ENCODE measurements around the gene SELE. TPM values are rescaled to one million over a fixed set of nuclear protein-coding genes. Genes with fewer than 3 reads are reported as not detected.

Gene SELE
- total and polyA plus RNA-seq, 2 experiments from 2014 or later, result not detected

DNA sequence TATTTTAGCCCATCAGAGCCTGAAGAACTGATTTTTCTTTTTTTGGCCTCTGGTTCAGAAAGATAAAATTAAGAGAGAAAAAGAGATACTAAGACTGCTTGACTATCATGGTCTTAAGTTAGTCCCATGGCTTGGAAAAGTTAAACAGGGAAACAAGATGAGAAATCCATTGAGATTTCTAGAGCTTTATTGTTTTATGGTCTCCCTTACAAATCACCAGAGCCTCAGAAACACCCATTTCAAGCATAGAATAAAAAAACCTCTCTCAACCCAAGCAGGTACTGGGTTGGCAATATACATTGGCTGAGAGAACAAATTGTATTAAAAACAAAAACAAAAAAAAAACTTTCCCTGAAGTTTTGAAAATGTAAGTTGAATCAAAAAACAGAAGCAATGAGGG, 3.9 kb downstream of the SELE start:
- Histone ChIP-seq H3K4me1 (ENCODE audit: insufficient read depth) (no peaks in the 10 kb centered on the region), H3K9me2 (ENCODE audit: insufficient read depth) (no peaks in the 10 kb centered on the region), H3F3A (ENCODE audit: insufficient read depth) (no peaks in the 10 kb centered on the region), H3K36me3 (ENCODE audit: low read depth) (no peaks in the 10 kb centered on the region), H3K79me2 (ENCODE audit: insufficient read depth) (no peaks in the 10 kb centered on the region), H3K27ac (no peak overlapping the region), H3K9ac (no peak overlapping the region), H4K20me1 (ENCODE audit: insufficient read depth) (no peaks in the 10 kb centered on the region), H3K27me3 (replicated peaks; ENCODE audit: insufficient read depth) (peaks cover 40% of the 10 kb centered on the region), H3K4me3 (no peak overlapping the region), H2AFZ (no peak overlapping the region), H3K9me3 (ENCODE audit: low read depth) (no peaks in the 10 kb centered on the region), H3K4me2 (ENCODE audit: unreplicated experiment) (no peak overlapping the region)
- no peak for TF ChIP-seq EZH2 (IDR thresholded peaks at IDR 0.05; ENCODE audit: insufficient read depth, poor library complexity, severe bottlenecking)
- no peak for TF ChIP-seq EZH2phosphoT487 (IDR thresholded peaks at IDR 0.05; ENCODE audit: insufficient read depth, low read depth)
- in situ Hi-C loops (cut with MboI), result no loop called here
- no peak for DNase-seq

DNA sequence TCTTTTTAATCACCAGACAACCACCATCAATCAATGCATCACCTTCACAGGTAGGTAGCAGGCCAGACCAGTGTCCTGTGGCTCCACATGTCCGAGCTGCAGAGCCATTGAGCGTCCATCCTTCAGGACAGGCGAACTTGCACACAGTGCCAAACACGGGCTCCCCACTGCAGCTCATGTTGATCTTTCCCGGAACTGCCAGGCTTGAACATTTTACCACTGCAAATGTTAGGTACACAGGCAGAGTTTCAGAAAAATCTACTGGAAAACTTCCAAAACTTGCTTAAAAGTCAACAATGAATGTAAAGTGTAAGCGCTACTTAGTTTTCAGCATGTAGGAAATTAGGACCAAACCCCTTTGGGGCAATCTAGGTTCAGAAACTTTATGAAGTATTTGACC, 6.6 kb downstream of the SELE start:
- WGBS, 2 experiments (ENCODE audit: low coverage in 1 of 2, low lambda C conversion rate in 2 of 2, missing lambda C conversion rate in 2 of 2), result 66 to 68% methylated on average over 6 of the region's 6 CpGs

DNA sequence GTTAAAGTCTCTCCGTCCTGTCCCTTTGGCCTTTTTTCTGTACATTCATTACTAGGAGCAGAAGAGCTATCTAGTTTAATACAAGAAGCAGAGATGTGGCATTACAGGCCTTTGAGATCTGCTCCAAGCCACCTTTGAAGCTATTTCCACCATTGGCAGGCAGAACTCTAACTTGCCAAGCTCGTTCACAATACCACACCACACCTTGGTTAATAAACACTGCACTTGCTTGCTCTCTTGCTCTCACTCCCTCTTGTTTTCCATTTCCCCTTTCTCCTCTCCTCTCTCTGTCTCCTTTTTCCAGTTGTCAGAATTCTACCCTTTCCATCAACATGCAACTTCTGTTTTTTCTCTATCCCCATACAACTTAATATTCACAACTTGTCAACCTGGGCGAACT, 7.0 kb downstream of the SELE start:
- DNase-seq, result no peak
- Histone ChIP-seq H3K9ac (no peak overlapping the region), H3K9me2 (ENCODE audit: insufficient read depth) (no peaks in the 10 kb centered on the region), H2AFZ (no peak overlapping the region), H3K4me1 (ENCODE audit: insufficient read depth) (no peaks in the 10 kb centered on the region), H3K36me3 (ENCODE audit: low read depth) (no peaks in the 10 kb centered on the region), H3K4me2 (ENCODE audit: unreplicated experiment) (no peak overlapping the region), H3K4me3 (no peak overlapping the region), H3K27ac (no peak overlapping the region), H4K20me1 (ENCODE audit: insufficient read depth) (no peaks in the 10 kb centered on the region), H3F3A (ENCODE audit: insufficient read depth) (no peaks in the 10 kb centered on the region), H3K9me3 (ENCODE audit: low read depth) (no peaks in the 10 kb centered on the region), H3K79me2 (ENCODE audit: insufficient read depth) (no peaks in the 10 kb centered on the region), H3K27me3 (replicated peaks; ENCODE audit: insufficient read depth) (peaks cover 48% of the 10 kb centered on the region)
- TF ChIP-seq EZH2 (IDR thresholded peaks at IDR 0.05; ENCODE audit: insufficient read depth, poor library complexity, severe bottlenecking), result no peak
- no peak for TF ChIP-seq EZH2phosphoT487 (IDR thresholded peaks at IDR 0.05; ENCODE audit: insufficient read depth, low read depth)
- in situ Hi-C loops (cut with MboI), result no loop called here
- 49 to 65% methylated on average over 3 of the region's 3 CpGs for WGBS, 2 experiments (ENCODE audit: low coverage in 1 of 2, low lambda C conversion rate in 2 of 2, missing lambda C conversion rate in 2 of 2)

More for the DNA sequence above, 6.6 kb downstream of the SELE start:
- Histone ChIP-seq H3K9me2 (ENCODE audit: insufficient read depth) (no peaks in the 10 kb centered on the region), H4K20me1 (ENCODE audit: insufficient read depth) (no peaks in the 10 kb centered on the region), H3K27me3 (replicated peaks; ENCODE audit: insufficient read depth) (peaks cover 50% of the 10 kb centered on the region), H2AFZ (no peak overlapping the region), H3K4me3 (no peak overlapping the region), H3K79me2 (ENCODE audit: insufficient read depth) (no peaks in the 10 kb centered on the region), H3K4me2 (ENCODE audit: unreplicated experiment) (no peak overlapping the region), H3K9me3 (ENCODE audit: low read depth) (no peaks in the 10 kb centered on the region), H3K4me1 (ENCODE audit: insufficient read depth) (no peaks in the 10 kb centered on the region), H3K27ac (no peak overlapping the region), H3K36me3 (ENCODE audit: low read depth) (no peaks in the 10 kb centered on the region), H3K9ac (no peak overlapping the region), H3F3A (ENCODE audit: insufficient read depth) (no peaks in the 10 kb centered on the region)
- in situ Hi-C loops (cut with MboI), result no loop called here
- DNase-seq, result no peak
- TF ChIP-seq EZH2phosphoT487 (IDR thresholded peaks at IDR 0.05; ENCODE audit: insufficient read depth, low read depth) (no peak), EZH2 (IDR thresholded peaks at IDR 0.05; ENCODE audit: insufficient read depth, poor library complexity, severe bottlenecking) (no peak)

- WGBS, 2 experiments (ENCODE audit: low coverage in 1 of 2, low lambda C conversion rate in 2 of 2, missing lambda C conversion rate in 2 of 2), result 25 to 30% methylated on average over 3 of the region's 3 CpGs
- Histone ChIP-seq H3K36me3 (ENCODE audit: low read depth) (no peaks in the 10 kb centered on the region), H3K9me3 (ENCODE audit: low read depth) (no peaks in the 10 kb centered on the region), H3K9ac (no peak overlapping the region), H3F3A (ENCODE audit: insufficient read depth) (no peaks in the 10 kb centered on the region), H3K27me3 (replicated peaks; ENCODE audit: insufficient read depth) (peaks cover 39% of the 10 kb centered on the region), H3K9me2 (ENCODE audit: insufficient read depth) (no peaks in the 10 kb centered on the region), H3K4me1 (ENCODE audit: insufficient read depth) (no peaks in the 10 kb centered on the region), H3K27ac (no peak overlapping the region), H4K20me1 (ENCODE audit: insufficient read depth) (no peaks in the 10 kb centered on the region), H3K4me2 (ENCODE audit: unreplicated experiment) (no peak overlapping the region), H2AFZ (no peak overlapping the region), H3K4me3 (no peak overlapping the region), H3K79me2 (ENCODE audit: insufficient read depth) (no peaks in the 10 kb centered on the region)
- no peak for DNase-seq
- TF ChIP-seq EZH2 (IDR thresholded peaks at IDR 0.05; ENCODE audit: insufficient read depth, poor library complexity, severe bottlenecking) (no peak), EZH2phosphoT487 (IDR thresholded peaks at IDR 0.05; ENCODE audit: insufficient read depth, low read depth) (no peak)
- in situ Hi-C loops (cut with MboI), result no loop called here
These were observed 7.9 kb downstream of the SELE start for GRCh38 chr1:169725930-169726329.

GRCh38 chr1:169724168-169724567, 9.7 kb downstream of the SELE start:
- H3K9me3 ChIP-seq (ENCODE audit: low read depth), result no peaks in the 10 kb centered on the region
- H3F3A ChIP-seq (ENCODE audit: insufficient read depth), result no peaks in the 10 kb centered on the region
- DNase-seq, result no peak
- no peaks in the 10 kb centered on the region for H3K9me2 ChIP-seq (ENCODE audit: insufficient read depth)
- TF ChIP-seq EZH2phosphoT487 (IDR thresholded peaks at IDR 0.05; ENCODE audit: insufficient read depth, low read depth) (no peak), EZH2 (IDR thresholded peaks at IDR 0.05; ENCODE audit: insufficient read depth, poor library complexity, severe bottlenecking) (no peak)
- no peaks in the 10 kb centered on the region for H3K4me1 ChIP-seq (ENCODE audit: insufficient read depth)
- H3K36me3 ChIP-seq (ENCODE audit: low read depth), result no peaks in the 10 kb centered on the region
- H3K79me2 ChIP-seq (ENCODE audit: insufficient read depth), result no peaks in the 10 kb centered on the region
- in situ Hi-C loops (cut with MboI), result no loop called here
- H4K20me1 ChIP-seq (ENCODE audit: insufficient read depth), result no peaks in the 10 kb centered on the region
- H2AFZ ChIP-seq, result no peak overlapping the region
- H3K27me3 ChIP-seq (replicated peaks; ENCODE audit: insufficient read depth), result peaks cover 21% of the 10 kb centered on the region
- H3K4me3 ChIP-seq, result no peak overlapping the region
- H3K4me2 ChIP-seq (ENCODE audit: unreplicated experiment), result no peak overlapping the region
- no peak overlapping the region for H3K9ac ChIP-seq
- 18 to 22% methylated on average over 4 of the region's 4 CpGs for WGBS, 2 experiments (ENCODE audit: low coverage in 1 of 2, low lambda C conversion rate in 2 of 2, missing lambda C conversion rate in 2 of 2)
- H3K27ac ChIP-seq, result no peak overlapping the region
